Activated gamma-delta T cell treated with anti-CD3 and anti-CD28 coated beads, Interleukin-2, amount 50 U/mL, for 16 hours (primary cell): ENCODE data around the gene C5.

ENCODE experiments used
- DNase-seq: peaks from one replicate; pipeline ENCODE4 v3.0.0-alpha.2; 2020; ENCODE audit warnings: low read depth

Gene C5

GRCh38 chr9:120924698-120925534 lies 125.2 kb downstream of the C5 start:
- DNase-seq: peak; percentile 36

- no peak for DNase-seq
Observed at GRCh38 chr9:120923620-120924328, 126.3 kb downstream of the C5 start.

DNA sequence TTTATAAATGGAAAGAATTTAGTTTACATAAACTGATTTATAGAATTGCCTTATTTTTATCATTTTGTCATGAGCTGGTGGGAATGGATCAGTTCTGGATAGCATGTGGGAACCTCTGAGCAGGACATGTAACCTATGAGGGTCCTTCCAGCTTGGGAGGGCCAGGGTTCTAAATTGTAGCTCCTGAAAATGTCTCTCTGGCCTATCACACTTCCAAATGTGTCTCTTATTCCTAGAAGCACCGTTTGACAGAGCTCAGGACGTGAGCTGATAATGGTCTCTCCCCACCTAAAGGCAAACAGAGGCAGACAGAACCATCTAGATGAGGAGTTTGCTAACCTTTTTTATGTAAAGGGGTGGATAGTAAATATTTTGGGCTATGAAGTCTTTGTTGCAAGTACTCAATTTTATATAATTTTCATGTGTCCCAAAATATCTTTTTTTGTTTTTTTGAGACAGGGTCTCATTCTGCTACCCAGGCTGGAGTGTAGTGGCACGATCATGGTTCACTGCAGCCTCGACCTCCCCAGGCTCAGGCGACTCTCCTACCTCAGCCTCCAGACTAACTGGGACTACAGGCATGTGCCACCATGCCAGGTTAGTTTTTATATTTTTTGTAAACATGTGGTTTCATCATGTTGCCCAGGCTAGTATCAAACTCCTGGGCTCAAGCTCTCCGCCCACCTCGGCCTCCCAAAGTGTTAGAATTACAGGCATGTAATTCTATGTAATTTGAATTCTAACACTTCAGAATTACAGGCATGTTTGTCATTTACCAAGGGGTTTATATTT lies 127.5 kb downstream of the C5 start:
- DNase-seq: no peak

DNA sequence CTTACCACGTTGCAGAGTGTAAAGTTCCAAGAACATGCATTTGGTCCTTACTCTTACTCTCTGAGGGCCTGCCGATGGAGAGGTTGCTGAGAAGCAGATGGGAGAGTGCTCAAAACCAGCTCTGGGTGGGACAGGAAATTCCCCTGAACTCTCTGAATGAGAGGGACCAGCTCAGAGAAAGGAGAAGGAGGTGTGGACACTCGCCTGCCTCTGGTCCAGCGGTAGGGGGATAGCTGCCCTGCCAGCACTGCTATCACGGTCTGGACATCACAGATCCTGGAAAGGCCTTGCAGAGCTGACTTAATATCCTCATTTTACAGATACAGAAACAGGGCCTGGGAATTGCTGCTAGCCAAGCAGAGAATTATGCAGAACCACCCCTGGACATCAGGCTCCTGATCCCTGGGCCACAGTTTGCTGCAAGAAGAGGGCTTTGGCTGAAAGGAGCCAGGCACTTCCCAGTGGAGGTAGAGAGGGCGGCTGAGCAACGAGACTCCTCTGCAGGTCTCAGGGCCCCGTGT lies 128.4 kb downstream of the C5 start:
- no peak for DNase-seq

DNA sequence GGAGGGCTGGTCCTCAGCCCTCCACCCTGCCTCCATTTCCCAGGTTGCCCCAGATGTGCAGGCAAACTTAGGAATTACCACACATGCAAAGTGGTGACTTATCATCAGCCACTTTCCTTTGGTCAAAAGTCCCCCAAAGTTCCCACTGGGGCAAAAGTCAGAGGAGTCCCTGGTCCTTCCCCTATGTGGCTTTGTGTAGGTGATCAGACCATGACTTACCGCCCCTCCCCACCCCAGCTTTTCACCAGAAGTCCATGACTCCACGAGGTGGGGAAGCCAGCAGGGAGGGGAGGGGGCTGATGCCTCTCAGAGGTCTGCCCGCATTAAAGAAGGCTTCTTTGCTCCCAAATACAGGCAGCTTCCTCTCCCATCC lies 129.3 kb downstream of the C5 start:
- no peak for DNase-seq

GRCh38 chr9:120919843-120920805 lies 130.0 kb downstream of the C5 start:
- DNase-seq: no peak

DNA sequence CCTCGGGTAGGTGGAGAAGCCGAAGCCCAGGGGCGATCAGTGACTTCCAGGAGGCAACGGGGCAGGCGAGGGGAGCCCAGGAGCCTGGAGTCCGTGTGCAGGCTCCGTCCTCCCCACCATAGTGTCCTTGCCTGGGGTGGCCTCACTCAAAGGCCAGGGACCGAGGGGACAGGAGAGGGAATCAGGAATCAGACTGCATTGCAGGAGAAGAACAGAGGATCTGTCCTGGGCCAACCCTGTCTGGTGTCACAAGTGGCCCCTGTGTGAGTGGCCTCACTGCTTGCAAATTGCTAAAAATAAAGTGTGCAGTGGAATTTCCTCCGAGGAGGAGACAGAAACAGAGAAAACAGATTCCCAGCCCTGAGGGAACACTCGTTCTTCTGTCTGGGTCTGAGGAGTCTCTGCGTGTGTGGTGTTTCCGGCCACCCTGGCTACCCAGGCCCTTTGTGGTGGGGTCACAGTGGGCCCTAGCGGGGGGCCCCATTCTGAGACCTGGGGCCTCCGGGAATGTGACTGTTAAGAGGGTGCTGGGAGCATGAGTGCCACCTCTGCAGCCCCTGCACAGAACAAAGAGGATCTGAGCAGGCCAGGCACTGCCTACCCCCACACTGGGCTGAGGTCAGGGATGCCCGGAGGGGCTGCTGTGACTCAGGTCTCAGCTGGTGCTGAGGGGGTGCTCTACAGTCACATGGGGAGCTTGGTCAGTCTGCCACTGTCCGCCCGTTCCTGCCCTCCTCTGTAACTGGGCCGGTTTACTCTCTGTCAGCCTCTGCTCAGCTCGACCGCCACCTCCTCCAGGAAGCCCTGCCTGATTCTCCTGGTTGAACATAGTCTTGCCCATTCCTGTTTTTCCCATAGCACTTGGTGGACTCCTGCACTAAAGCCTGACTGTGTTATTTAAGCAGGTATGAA lies 130.9 kb downstream of the C5 start:
- DNase-seq: no peak

DNA sequence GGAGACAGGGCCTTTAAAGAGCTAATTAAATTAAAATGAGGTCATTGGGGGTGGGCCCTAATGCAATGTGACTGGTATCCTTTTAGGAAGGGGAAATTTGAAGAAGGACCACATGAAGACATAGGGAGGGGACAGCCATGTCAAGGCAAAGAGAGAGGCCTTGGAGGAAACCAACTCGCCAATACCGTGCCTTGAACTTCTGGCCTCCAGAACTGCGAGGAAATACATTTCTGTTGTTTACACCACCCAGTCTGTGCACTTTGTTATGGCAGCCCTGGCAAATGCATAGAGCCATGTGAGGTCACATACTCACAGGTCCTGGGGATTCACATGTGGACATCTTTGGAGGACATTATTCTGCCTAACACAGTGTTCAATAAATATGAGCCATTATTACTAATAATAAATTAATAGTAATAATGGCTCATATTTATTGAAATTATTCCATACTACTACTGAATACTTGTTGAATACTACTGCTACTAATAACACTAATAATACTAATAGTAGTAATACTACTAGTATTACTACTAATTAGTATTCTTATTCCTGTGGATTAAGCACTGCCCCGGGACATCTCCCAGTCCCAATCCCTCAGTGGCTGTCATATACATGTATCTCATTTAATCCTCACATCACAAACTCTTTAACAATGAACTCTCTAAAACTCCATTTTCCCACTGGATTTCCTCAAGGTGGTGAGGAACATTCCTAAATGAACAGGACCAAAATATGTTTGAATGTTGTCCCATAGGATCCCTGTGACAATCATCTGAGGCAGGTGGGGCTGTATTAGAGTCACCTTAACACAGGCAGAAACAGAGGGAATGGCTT lies 131.9 kb downstream of the C5 start:
- DNase-seq: no peak

GRCh38 chr9:120916991-120917880 lies 132.8 kb downstream of the C5 start:
- DNase-seq: no peak

- DNase-seq: no peak
Observed at GRCh38 chr9:120916588-120916987, 133.5 kb downstream of the C5 start.

DNA sequence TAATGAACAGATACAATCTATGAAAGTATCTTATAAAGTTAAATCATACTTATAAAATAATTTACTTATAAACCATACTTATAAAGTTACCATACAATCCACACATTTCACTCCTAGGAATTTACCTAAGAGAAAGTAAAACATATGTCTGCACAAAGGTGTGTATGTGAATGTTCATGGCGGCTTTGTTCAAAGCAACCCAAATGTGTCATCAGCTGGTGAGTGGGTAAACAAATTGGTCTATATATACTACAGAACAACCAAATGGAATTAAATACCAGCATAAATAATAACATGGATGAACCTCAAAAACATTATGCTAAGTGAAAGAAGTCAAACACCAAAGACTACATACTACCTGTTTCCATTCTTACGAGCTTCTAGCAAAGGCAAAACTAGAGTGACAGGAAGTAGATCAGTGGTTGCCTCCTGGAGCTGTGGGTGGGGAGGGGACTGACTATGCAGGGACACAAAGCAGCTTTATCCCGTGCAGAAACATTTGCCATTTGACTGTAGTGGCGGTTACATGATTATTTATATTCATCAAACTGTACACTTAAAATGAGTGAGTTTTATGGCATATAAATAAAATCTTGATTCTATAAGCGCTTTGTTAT lies 134.1 kb downstream of the C5 start:
- no peak for DNase-seq

DNA sequence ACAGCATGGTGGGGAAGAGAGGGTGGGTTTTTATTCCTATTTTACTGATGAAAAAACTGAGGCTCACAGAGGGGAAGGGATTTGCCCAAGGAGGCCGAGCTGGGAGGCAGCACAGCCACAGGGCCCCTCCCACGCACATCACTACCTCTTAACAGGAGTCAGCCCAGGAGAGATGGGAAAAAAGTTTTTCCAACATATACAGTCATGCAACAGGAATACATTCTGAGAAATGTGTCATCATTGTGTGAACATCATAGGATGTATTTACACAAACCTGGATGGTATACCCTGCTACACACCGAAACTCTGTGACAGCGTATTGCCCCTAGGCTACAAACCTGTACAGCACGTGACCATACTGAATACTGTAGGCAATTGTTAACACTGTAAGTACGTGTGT lies 135.1 kb downstream of the C5 start:
- no peak for DNase-seq

GRCh38 chr9:120914396-120914795 lies 135.7 kb downstream of the C5 start:
- DNase-seq: no peak

DNA sequence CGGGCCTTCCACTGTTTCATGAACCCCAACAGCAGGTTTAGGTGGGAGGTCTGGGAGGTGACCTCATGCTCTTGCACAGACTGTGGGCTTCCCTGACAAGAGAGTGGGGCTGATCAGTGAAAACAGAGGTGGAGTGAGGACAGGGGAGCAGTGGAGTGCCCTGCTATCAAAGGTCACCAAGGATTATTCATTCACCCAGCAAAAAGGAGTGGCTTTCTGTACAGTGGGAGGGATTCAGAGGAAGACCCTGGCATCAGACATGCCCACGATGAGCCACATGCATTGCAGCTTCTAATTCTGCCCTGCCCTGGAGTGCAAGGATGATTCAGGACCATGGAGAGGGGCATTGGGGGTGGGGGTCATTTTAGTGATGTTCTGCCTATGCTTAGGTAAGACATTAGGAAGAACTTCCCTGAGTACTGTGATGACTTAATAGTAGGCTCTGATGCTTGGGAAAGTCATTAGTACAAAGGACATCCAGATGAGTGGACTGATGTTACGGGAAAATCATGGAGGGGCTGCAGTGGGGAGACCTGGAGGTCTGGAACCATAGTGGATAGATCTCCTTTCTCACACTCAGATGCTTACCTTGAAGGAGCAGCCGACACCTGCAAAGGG lies 136.3 kb downstream of the C5 start:
- DNase-seq: no peak

GRCh38 chr9:120912958-120913646 lies 137.0 kb downstream of the C5 start:
- no peak for DNase-seq

- no peak for DNase-seq
Observed at GRCh38 chr9:120911295-120911837, 138.7 kb downstream of the C5 start.

DNA sequence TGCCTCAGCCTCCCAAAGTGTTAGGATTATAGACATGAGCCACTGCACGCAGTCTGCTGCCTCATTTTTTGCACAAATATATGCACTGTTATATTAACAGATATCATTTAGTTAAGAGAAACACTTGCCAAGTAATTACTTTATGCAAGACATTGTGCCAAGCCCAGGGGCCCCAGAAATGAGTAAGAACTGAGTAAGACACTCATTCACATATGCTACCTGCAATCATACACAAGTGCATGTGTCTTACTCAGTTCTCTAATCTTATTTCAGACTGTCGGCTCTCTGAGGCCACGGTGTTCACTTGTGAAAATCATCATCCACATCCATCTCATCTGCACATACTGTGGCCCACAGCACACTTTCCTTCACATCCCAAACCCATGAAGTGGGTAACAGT lies 139.4 kb downstream of the C5 start:
- DNase-seq: no peak
